OCI-LY7 (cell line): Measurements from ENCODE around the gene EXT2. TPM values are rescaled to one million over a fixed set of nuclear protein-coding genes. Genes with fewer than 3 reads are reported as not detected.

ENCODE experiments used
- BruUV-seq: library from RNA; stranded (reverse); fragments of 400-500 nt; replicated peaks from 2 replicates; lab custom pipeline; 2021; lab: Mats Ljungman, UMichigan
- CTCF ChIA-PET: fragments of 300-600 bp; sonication (Branson Sonifier 250); formaldehyde crosslinking; loops from one replicate; lab custom pipeline; 2022; ENCODE audit warnings: antibody characterized with exemption; ENCODE audit not compliant: unreplicated experiment; lab: Charles Lee
- POLR2A ChIA-PET: fragments of 300-600 bp; sonication (Branson Sonifier 250); formaldehyde crosslinking; loops from one replicate; lab custom pipeline; 2022; ENCODE audit warnings: antibody characterized with exemption; lab: Charles Lee
- DNase-seq: peaks from one replicate; pipeline ENCODE4 v3.0.0-alpha.2; 2015; ENCODE audit warnings: low spot score
- H2AFZ ChIP-seq: fragments of 200-600 bp; sonication (generic), shearing (Covaris generic); 2 replicates; pipeline ENCODE4 v1.6.1; 2014; ENCODE audit warnings: mild to moderate bottlenecking, antibody characterized with exemption, low read length, moderate library complexity
- H3K27ac ChIP-seq: fragments of 200-600 bp; sonication (generic); 2 replicates; pipeline ENCODE4 v1.5.1; 2014; ENCODE audit warnings: mixed run types, low read depth, mild to moderate bottlenecking, moderate library complexity, low read length, inconsistent platforms; ENCODE audit not compliant: poor library complexity, severe bottlenecking
- H3K36me3 ChIP-seq: fragments of 200-600 bp; sonication (generic); 2 replicates; pipeline ENCODE4 v1.6.1; 2014; ENCODE audit warnings: mild to moderate bottlenecking, antibody characterized with exemption, low read length, moderate library complexity, mixed read lengths; ENCODE audit not compliant: insufficient read depth
- H3K4me1 ChIP-seq: fragments of 200-600 bp; sonication (generic); 2 replicates; pipeline ENCODE4 v1.5.1; 2014; ENCODE audit warnings: mild to moderate bottlenecking, low read length; ENCODE audit not compliant: insufficient read depth, poor library complexity, severe bottlenecking
- H3K4me2 ChIP-seq: fragments of 200-600 bp; sonication (generic); 2 replicates; pipeline ENCODE4 v1.6.1; 2014; ENCODE audit warnings: mild to moderate bottlenecking, low read length
- H3K4me3 ChIP-seq: fragments of 200-600 bp; sonication (generic); 2 replicates; pipeline ENCODE4 v1.5.1; 2014; ENCODE audit warnings: mild to moderate bottlenecking, low read depth, low read length; ENCODE audit not compliant: poor library complexity, severe bottlenecking
- H3K79me2 ChIP-seq: fragments of 200-600 bp; sonication (generic); 2 replicates; pipeline ENCODE4 v1.6.1; 2016; ENCODE audit warnings: low read depth, mild to moderate bottlenecking, low read length, moderate library complexity, mixed read lengths; ENCODE audit not compliant: insufficient read depth
- H3K9me2 ChIP-seq: fragments of 200-600 bp; sonication (generic); 2 replicates; pipeline ENCODE4 v1.6.1; 2016; ENCODE audit warnings: mild to moderate bottlenecking, low read length, mixed read lengths; ENCODE audit not compliant: insufficient read depth
- H3K9me3 ChIP-seq: fragments of 200-600 bp; sonication (generic); 2 replicates; pipeline ENCODE4 v1.6.1; 2014; ENCODE audit warnings: mild to moderate bottlenecking, mixed run types, low read length, mixed read lengths
- H4K20me1 ChIP-seq: fragments of 200-600 bp; sonication (generic); 2 replicates; pipeline ENCODE4 v1.6.1; 2014; ENCODE audit warnings: mild to moderate bottlenecking, antibody characterized with exemption, low read length, moderate library complexity, mixed read lengths; ENCODE audit not compliant: insufficient read depth
- EZH2phosphoT487 ChIP-seq: fragments of 200-600 bp; sonication (generic); IDR thresholded peaks from 2 replicates; pipeline ENCODE4 v1.6.1; 2018; ENCODE audit warnings: low read depth, borderline replicate concordance, mild to moderate bottlenecking, mixed run types, antibody characterized with exemption, low read length, moderate library complexity, mixed read lengths
- intact Hi-C: fragments of 100-400 bp; cut with micrococcal nuclease; formaldehyde crosslinking; loops from one replicate; pipeline ENCODE4 v1.10.0; 2022; ENCODE audit not compliant: unreplicated experiment
- total RNA-seq, 2 experiments: library from RNA; depleted of rRNA in 1 of 2; stranded (reverse); fragments of >200 nt in 1 of 2; shearing (Covaris generic) in 1 of 2; gene quantifications; 2 replicates each; pipeline ENCODE4 v1.2.3, GENCODE V29; 2014 to 2022
- TF ChIP-seq, protein P1 (sequence below): fragments of 200-600 bp; sonication (generic); conservative IDR thresholded peaks from 2 replicates; pipeline ENCODE4 v1.5.1; 2014; ENCODE audit warnings: mild to moderate bottlenecking, antibody characterized with exemption, low read length, moderate library complexity, mixed read lengths

Gene EXT2
- total RNA-seq, 2 experiments from 2014 or later = 22.3 to 31.8 TPM

DNA sequence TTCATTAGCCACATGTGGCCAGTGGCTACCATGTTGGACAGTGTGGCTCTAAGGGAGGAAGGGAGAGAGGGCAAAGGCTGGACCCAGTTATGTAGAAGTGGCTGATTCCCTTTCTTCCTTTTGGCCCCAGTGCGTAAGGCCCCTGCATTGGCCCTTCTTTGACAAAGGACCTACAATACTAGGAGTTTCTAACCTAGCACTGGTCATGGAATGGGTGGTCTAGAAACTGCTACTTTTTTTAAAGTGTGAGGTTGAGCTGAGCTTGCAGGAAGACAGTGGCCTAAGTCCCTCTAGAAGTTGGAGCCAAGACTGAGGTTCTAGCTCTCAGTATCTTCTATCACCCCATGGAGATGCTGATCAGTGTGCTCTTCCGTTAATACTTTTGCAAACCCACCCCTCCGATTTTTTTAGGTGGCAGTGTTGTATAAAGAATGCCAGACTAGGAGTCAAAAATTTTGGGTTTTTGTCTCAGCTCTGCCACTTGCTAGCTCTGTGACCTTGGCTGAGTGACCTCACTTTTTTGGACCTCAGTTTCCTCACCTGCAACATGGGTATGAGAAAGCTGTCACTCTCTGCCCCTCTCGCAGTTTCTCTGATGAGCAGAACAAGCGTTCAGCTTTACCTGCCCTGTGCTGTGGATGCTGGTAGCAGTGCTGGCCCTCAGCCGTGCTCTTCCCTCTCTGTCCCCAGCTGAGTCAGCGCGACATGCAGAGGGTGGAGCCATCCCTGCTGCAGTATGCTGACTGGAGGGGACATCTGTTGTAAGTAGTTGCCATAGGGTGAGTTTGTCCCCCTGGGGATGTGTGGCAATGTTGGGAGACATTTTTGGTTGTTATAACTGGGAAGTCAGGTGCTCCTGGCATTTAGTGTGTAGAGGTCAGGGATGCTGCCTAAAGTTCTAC is 22.5 kb upstream of the EXT2 start:
- H3K79me2 ChIP-seq = no peaks in the 10 kb centered on the region
- no peak overlapping the region for H3K4me3 ChIP-seq
- H3K36me3 ChIP-seq = no peaks in the 10 kb centered on the region
- ChIA-PET POLR2A (no interaction called here), CTCF (no interaction called here)
- H3K4me2 ChIP-seq = no peak overlapping the region
- no peak overlapping the region for H2AFZ ChIP-seq
- H3K27ac ChIP-seq = no peak overlapping the region
- no peaks in the 10 kb centered on the region for H4K20me1 ChIP-seq
- no peaks in the 10 kb centered on the region for H3K9me2 ChIP-seq
- intact Hi-C loops = no loop called here
- no TSS peak for BruUV-seq
- TF ChIP-seq EZH2phosphoT487 = no peak
- TF ChIP-seq, protein P1, sequence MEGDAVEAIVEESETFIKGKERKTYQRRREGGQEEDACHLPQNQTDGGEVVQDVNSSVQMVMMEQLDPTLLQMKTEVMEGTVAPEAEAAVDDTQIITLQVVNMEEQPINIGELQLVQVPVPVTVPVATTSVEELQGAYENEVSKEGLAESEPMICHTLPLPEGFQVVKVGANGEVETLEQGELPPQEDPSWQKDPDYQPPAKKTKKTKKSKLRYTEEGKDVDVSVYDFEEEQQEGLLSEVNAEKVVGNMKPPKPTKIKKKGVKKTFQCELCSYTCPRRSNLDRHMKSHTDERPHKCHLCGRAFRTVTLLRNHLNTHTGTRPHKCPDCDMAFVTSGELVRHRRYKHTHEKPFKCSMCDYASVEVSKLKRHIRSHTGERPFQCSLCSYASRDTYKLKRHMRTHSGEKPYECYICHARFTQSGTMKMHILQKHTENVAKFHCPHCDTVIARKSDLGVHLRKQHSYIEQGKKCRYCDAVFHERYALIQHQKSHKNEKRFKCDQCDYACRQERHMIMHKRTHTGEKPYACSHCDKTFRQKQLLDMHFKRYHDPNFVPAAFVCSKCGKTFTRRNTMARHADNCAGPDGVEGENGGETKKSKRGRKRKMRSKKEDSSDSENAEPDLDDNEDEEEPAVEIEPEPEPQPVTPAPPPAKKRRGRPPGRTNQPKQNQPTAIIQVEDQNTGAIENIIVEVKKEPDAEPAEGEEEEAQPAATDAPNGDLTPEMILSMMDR = no peak
- H3K9me3 ChIP-seq = no peaks in the 10 kb centered on the region
- H3K4me1 ChIP-seq = no peaks in the 10 kb centered on the region
- no peak for DNase-seq

DNA sequence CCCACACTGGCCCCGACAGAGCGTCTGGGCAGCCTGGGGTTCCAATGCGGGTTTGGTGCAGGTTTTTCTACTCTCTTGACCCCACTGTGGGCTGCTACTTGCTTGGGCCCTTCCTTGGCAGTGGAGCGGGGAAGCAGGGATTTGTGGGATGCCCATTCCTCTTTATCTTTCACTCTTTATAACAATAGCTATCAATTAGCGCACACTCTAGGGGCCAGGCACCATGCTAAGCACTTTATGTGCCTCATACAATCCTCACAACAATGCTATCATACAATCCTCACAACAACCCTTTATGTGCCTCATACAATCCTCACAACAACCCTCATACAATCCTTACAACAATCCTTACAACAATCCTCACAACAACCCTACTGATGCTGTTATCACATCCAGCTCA is 16.7 kb upstream of the EXT2 start:
- ChIA-PET CTCF (interaction anchor here (0.8 kb wide), 1 partner anchor 15 kb away, joined by 3 read pairs; no protein-coding TSS in a partner anchor), POLR2A (no interaction called here)
- no peak for DNase-seq
- Histone ChIP-seq H4K20me1 (no peaks in the 10 kb centered on the region), H3K9me2 (no peaks in the 10 kb centered on the region), H3K36me3 (no peaks in the 10 kb centered on the region), H3K4me2 (no peak overlapping the region), H3K27ac (no peak overlapping the region), H3K9me3 (no peaks in the 10 kb centered on the region), H2AFZ (no peak overlapping the region), H3K4me1 (no peaks in the 10 kb centered on the region), H3K79me2 (no peaks in the 10 kb centered on the region), H3K4me3 (no peak overlapping the region)
- intact Hi-C loops = no loop called here
- no TSS peak for BruUV-seq
- TF ChIP-seq, protein P1 = no peak
- no peak for TF ChIP-seq EZH2phosphoT487

DNA sequence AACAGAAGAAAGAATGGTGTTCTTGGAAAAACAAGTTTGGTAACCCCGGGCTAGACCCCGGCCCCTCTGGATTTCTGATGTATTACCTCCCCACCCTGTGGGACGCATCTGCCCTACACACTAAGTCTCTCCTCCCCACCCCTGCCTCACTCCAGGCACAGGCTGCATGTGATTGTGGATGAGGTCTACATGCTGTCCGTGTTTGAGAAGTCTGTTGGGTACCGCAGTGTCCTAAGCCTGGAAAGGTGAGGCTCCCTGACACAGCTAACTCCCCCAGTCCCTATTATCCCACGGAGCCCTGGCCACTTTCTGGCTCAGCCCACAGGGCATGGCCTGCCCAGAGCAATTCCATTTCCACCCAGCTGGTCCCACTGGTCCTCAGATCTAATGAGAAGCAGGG is 16.1 kb upstream of the EXT2 start:
- Histone ChIP-seq H3K4me1 (no peaks in the 10 kb centered on the region), H3K4me2 (no peak overlapping the region), H3K27ac (no peak overlapping the region), H3K36me3 (no peaks in the 10 kb centered on the region), H4K20me1 (no peaks in the 10 kb centered on the region), H3K9me3 (no peaks in the 10 kb centered on the region), H3K4me3 (no peak overlapping the region), H3K9me2 (no peaks in the 10 kb centered on the region), H3K79me2 (no peaks in the 10 kb centered on the region), H2AFZ (no peak overlapping the region)
- ChIA-PET CTCF (no interaction called here), POLR2A (no interaction called here)
- BruUV-seq = no TSS peak
- intact Hi-C loops = no loop called here
- no peak for TF ChIP-seq EZH2phosphoT487
- TF ChIP-seq, protein P1 = no peak
- DNase-seq = no peak
